ENCODE measurements around the gene PPT1.
A peak's percentile ranks its signal among the peaks of the same experiment; 100 is the strongest.

PPT1 gene

DNA sequence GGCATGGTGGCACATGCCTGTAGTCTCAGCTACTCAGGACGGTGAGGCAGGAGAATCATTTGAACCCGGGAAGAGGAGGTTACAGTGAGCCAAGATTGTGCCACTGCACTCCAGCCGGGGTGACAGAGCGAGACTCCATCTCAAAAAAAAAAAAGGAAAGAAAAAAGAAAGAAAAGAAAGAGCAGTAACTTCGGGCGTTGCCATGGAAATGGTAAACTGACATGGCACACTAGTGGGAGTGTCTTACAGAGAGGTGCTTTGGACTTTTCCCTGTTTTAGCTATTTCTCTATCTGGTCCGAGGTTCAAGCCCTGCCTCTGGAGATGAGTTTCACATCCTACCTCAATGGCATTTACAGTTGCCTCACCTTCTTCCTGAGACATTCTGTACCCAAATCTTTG, 23.1 kb upstream of the PPT1 start:
- H3K4me1 ChIP-seq (ENCODE audit: control insufficient read depth, insufficient read depth, low read length): no peaks in the 10 kb centered on the region; the same call in 1 of the 2 replicates
- H3K4me3 ChIP-seq (ENCODE audit: low read length): no peak overlapping the region
- H3K27ac ChIP-seq (ENCODE audit: low read length): no peak overlapping the region
- no peaks in the 10 kb centered on the region for H3K27me3 ChIP-seq (ENCODE audit: control insufficient read depth, insufficient read depth, low read length)
- DNase-seq (ENCODE audit: low read depth, low spot score): no peak
- no CpG with 5 or more reads among the region's 7 CpGs for WGBS (ENCODE audit: insufficient coverage, insufficient read length)
- no peaks in the 10 kb centered on the region; the same call in 1 of the 2 replicates for H3K9me3 ChIP-seq (ENCODE audit: control insufficient read depth, insufficient read depth, low read length)
- no peaks in the 10 kb centered on the region for H3K36me3 ChIP-seq (ENCODE audit: control insufficient read depth, insufficient read depth, low read length)

DNA sequence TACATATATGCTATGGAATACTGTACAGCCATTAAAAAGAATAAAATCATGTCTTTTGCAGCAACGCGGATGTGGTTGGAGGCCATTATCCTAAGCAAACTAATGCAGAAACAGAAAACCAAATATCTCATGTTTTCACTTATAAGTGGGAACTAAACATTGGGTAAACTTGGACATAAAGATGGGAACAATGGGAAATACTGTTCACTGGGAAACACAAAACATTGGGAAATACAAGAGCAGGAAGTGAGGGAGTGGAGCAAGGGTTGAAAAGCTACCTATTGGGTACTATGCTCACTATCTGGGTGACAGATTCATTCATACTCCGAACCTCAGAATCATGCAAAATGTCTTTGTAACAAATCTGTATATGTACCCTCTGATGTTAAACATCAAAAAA, 17.3 kb upstream of the PPT1 start:
- Histone ChIP-seq H3K36me3 (ENCODE audit: control insufficient read depth, insufficient read depth, low read length) (no peaks in the 10 kb centered on the region), H3K9me3 (ENCODE audit: control insufficient read depth, insufficient read depth, low read length) (no peaks in the 10 kb centered on the region), H3K4me1 (ENCODE audit: control insufficient read depth, insufficient read depth, low read length) (no peaks in the 10 kb centered on the region), H3K27ac (ENCODE audit: low read length) (no peak overlapping the region), H3K27me3 (ENCODE audit: control insufficient read depth, insufficient read depth, low read length) (no peaks in the 10 kb centered on the region), H3K4me3 (ENCODE audit: low read length) (no peak overlapping the region)
- WGBS (ENCODE audit: insufficient coverage, insufficient read length): no CpG with 5 or more reads among the region's 3 CpGs
- DNase-seq (ENCODE audit: low read depth, low spot score): no peak

DNA sequence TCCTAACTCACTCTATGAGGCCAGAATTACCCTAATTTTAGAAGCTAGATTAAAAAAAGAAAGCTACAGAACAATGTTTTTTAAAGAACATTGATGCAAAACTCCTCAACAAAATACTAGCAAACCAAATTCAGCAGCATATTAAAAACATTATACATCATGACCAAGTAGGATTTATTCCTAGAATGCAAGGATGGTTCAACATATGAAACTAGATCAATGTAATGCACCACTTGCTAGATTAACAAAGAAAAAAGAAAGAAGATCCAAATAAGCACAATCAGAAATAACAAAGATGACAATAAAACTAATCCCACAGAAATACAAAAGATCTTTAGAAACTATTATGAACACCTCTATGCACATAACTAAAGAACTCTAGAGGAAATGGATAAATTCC, 13.3 kb upstream of the PPT1 start:
- Histone ChIP-seq H3K27ac (ENCODE audit: low read length) (no peak overlapping the region), H3K27me3 (ENCODE audit: control insufficient read depth, insufficient read depth, low read length) (no peaks in the 10 kb centered on the region), H3K4me3 (ENCODE audit: low read length) (no peak overlapping the region), H3K4me1 (ENCODE audit: control insufficient read depth, insufficient read depth, low read length) (no peaks in the 10 kb centered on the region), H3K36me3 (ENCODE audit: control insufficient read depth, insufficient read depth, low read length) (no peaks in the 10 kb centered on the region), H3K9me3 (ENCODE audit: control insufficient read depth, insufficient read depth, low read length) (no peaks in the 10 kb centered on the region)
- DNase-seq (ENCODE audit: low read depth, low spot score): no peak

DNA sequence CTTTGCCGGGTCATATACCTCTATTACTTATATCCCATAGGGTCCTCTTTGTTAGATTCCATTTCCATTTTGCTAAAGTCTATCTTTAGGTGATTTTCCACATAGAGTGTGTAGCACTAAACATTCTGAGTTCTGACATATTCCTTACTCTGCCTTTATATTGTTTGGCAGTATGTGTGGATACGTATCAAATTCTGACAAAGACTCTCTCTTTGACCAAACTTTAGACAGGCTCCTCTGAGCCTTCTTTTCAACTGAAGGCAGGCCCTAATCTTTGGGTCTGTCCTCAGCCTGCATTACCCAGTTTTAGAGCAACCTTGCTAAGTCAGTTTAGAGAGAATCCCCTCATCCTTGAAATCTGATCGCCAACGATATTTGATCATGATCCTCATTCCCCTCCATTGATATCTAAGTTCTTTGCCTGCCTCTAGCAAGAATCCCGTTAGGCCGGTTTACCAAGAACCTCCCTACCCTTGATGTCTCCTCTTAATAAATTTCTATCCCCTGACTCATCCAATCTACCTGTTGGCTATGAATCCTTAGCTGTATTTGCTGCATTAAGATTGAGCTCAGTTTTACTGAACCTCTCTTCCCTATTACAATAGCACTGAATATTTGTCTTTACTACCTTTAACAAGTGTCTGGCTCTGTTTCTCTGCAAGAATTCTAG, 10.4 kb upstream of the PPT1 start:
- DNase-seq (ENCODE audit: low read depth, low spot score): no peak
- H3K9me3 ChIP-seq (ENCODE audit: control insufficient read depth, insufficient read depth, low read length): no peaks in the 10 kb centered on the region
- no peaks in the 10 kb centered on the region for H3K27me3 ChIP-seq (ENCODE audit: control insufficient read depth, insufficient read depth, low read length)
- WGBS (ENCODE audit: insufficient coverage, insufficient read length): no CpG with 5 or more reads among the region's 6 CpGs
- no peak overlapping the region for H3K4me3 ChIP-seq (ENCODE audit: low read length)
- no peaks in the 10 kb centered on the region for H3K36me3 ChIP-seq (ENCODE audit: control insufficient read depth, insufficient read depth, low read length)
- no peak overlapping the region for H3K27ac ChIP-seq (ENCODE audit: low read length)
- H3K4me1 ChIP-seq (ENCODE audit: control insufficient read depth, insufficient read depth, low read length): no peaks in the 10 kb centered on the region

DNA sequence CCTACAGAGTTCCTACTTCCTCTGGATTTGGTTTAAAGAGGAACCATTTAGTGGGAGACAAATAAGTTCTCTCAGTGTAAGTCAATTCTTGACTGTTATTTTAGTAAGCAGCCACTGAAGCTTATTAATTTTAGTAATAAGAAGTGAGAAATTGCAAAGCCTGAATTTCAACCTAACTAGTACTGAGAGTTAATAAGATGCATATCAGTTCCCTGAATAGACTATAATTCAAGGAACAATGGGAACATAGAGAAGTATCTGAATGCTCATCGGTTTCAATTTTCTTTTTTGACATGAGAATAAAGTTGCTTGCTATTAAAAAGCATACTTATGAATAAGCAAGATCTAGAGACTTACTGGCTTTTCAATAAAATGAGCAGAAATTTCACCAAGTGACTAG, 8.0 kb upstream of the PPT1 start:
- no peaks in the 10 kb centered on the region for H3K27me3 ChIP-seq (ENCODE audit: control insufficient read depth, insufficient read depth, low read length)
- no CpG with 5 or more reads among the region's 1 CpG for WGBS (ENCODE audit: insufficient coverage, insufficient read length)
- no peaks in the 10 kb centered on the region for H3K36me3 ChIP-seq (ENCODE audit: control insufficient read depth, insufficient read depth, low read length)
- no peaks in the 10 kb centered on the region for H3K9me3 ChIP-seq (ENCODE audit: control insufficient read depth, insufficient read depth, low read length)
- no peak for DNase-seq (ENCODE audit: low read depth, low spot score)
- H3K4me3 ChIP-seq (ENCODE audit: low read length): no peak overlapping the region
- no peak overlapping the region for H3K27ac ChIP-seq (ENCODE audit: low read length)
- H3K4me1 ChIP-seq (ENCODE audit: control insufficient read depth, insufficient read depth, low read length): no peaks in the 10 kb centered on the region

GRCh38 chr1:40102896-40103295, 5.8 kb upstream of the PPT1 start:
- Histone ChIP-seq H3K36me3 (ENCODE audit: control insufficient read depth, insufficient read depth, low read length) (no peaks in the 10 kb centered on the region), H3K27me3 (ENCODE audit: control insufficient read depth, insufficient read depth, low read length) (no peaks in the 10 kb centered on the region), H3K4me1 (ENCODE audit: control insufficient read depth, insufficient read depth, low read length) (no peaks in the 10 kb centered on the region), H3K27ac (ENCODE audit: low read length) (no peak overlapping the region), H3K9me3 (ENCODE audit: control insufficient read depth, insufficient read depth, low read length) (no peaks in the 10 kb centered on the region), H3K4me3 (ENCODE audit: low read length) (no peak overlapping the region)
- DNase-seq (ENCODE audit: low read depth, low spot score): no peak
- no CpG with 5 or more reads among the region's 3 CpGs for WGBS (ENCODE audit: insufficient coverage, insufficient read length)

GRCh38 chr1:40102038-40102437, 5.0 kb upstream of the PPT1 start:
- Histone ChIP-seq H3K4me3 (ENCODE audit: low read length) (no peak overlapping the region), H3K4me1 (ENCODE audit: control insufficient read depth, insufficient read depth, low read length) (peaks cover 3% of the 10 kb centered on the region; the same call in 1 of the 2 replicates), H3K36me3 (ENCODE audit: control insufficient read depth, insufficient read depth, low read length) (no peaks in the 10 kb centered on the region), H3K27ac (ENCODE audit: low read length) (no peak overlapping the region), H3K9me3 (ENCODE audit: control insufficient read depth, insufficient read depth, low read length) (no peaks in the 10 kb centered on the region), H3K27me3 (ENCODE audit: control insufficient read depth, insufficient read depth, low read length) (no peaks in the 10 kb centered on the region)
- no peak for DNase-seq (ENCODE audit: low read depth, low spot score)
- WGBS (ENCODE audit: insufficient coverage, insufficient read length): no CpG with 5 or more reads among the region's 1 CpG

- Histone ChIP-seq H3K27me3 (ENCODE audit: control insufficient read depth, insufficient read depth, low read length) (no peaks in the 10 kb centered on the region), H3K36me3 (ENCODE audit: control insufficient read depth, insufficient read depth, low read length) (no peaks in the 10 kb centered on the region), H3K9me3 (ENCODE audit: control insufficient read depth, insufficient read depth, low read length) (no peaks in the 10 kb centered on the region), H3K4me3 (ENCODE audit: low read length) (peak overlapping the region; percentile 97), H3K27ac (ENCODE audit: low read length) (no peak overlapping the region), H3K4me1 (ENCODE audit: control insufficient read depth, insufficient read depth, low read length) (peaks cover 3% of the 10 kb centered on the region; the same call in 1 of the 2 replicates)
- no CpG with 5 or more reads among the region's 9 CpGs for WGBS (ENCODE audit: insufficient coverage, insufficient read length)
- DNase-seq (ENCODE audit: low read depth, low spot score): no peak
These were observed 441 bp downstream of the PPT1 start for GRCh38 chr1:40096646-40096976.

DNA sequence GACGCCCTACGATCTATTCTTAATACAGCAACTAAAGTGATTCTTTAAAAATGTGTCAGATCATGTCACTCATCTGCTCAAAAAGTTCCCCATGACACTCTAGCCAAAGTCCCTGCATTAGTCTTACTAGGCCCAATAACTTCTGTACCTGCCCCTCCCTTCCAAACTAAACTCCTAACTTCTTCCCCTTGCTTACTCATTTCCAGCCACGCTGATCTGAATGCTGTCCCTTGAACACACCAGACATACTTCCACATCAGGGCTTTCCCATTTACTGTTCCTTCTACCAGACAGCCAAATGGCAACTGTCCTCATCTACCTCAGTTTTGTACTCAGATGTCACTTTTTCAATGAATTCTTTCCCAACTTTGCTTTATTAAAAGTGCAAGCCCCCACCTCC, 1.2 kb downstream of the PPT1 start:
- Histone ChIP-seq H3K9me3 (ENCODE audit: control insufficient read depth, insufficient read depth, low read length) (no peaks in the 10 kb centered on the region), H3K27me3 (ENCODE audit: control insufficient read depth, insufficient read depth, low read length) (no peaks in the 10 kb centered on the region), H3K4me3 (ENCODE audit: low read length) (no peak overlapping the region), H3K27ac (ENCODE audit: low read length) (no peak overlapping the region), H3K4me1 (ENCODE audit: control insufficient read depth, insufficient read depth, low read length) (peaks cover 3% of the 10 kb centered on the region; the same call in 1 of the 2 replicates), H3K36me3 (ENCODE audit: control insufficient read depth, insufficient read depth, low read length) (peaks cover 2% of the 10 kb centered on the region; the same call in 1 of the 2 replicates)
- WGBS (ENCODE audit: insufficient coverage, insufficient read length): no CpG with 5 or more reads among the region's 3 CpGs
- no peak for DNase-seq (ENCODE audit: low read depth, low spot score)

DNA sequence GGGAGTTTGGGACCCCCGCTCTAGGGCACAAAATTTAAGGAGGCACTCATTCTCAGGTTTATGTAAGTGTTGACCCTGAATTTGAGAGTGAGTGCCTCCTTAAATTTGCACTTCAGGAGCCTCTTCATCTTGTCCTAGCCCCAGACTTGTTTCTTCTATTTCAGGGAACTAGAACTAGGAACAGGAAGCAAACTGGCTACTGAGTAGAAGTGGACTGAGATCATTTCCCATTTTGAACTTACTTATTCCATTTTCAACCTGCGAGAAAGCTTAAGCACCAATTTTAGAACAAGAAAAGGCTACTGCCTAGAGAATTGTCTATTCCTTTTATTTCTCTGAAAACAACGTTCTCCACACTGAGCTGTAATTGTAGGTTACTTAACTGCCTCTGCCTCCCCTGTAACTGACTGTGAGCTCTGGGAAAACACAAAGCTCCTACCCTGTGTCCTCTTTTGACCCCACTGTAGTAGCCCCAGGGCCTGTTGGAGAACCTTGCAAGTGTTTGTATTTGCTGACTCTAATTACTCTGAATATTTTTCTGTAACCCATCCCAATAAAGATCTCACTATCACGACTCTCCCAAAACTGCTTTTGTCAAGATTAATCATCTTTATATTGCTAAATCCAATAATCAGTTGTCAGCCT, 2.5 kb downstream of the PPT1 start:
- Histone ChIP-seq H3K4me1 (ENCODE audit: control insufficient read depth, insufficient read depth, low read length) (peaks cover 3% of the 10 kb centered on the region; the same call in 1 of the 2 replicates), H3K27ac (ENCODE audit: low read length) (no peak overlapping the region), H3K36me3 (ENCODE audit: control insufficient read depth, insufficient read depth, low read length) (peaks cover 7% of the 10 kb centered on the region; the same call in 1 of the 2 replicates), H3K9me3 (ENCODE audit: control insufficient read depth, insufficient read depth, low read length) (no peaks in the 10 kb centered on the region), H3K4me3 (ENCODE audit: low read length) (no peak overlapping the region), H3K27me3 (ENCODE audit: control insufficient read depth, insufficient read depth, low read length) (no peaks in the 10 kb centered on the region)
- no CpG with 5 or more reads among the region's 4 CpGs for WGBS (ENCODE audit: insufficient coverage, insufficient read length)
- DNase-seq (ENCODE audit: low read depth, low spot score): no peak

Data from iPS DF 6.9 (cell line).